Lower leg skin (tissue), 3 donors: ENCODE results near the gene TTC9C.
"Not testable (repeated sequence)": the region's sequence is repeated elsewhere in the genome, so short reads cannot be mapped to it uniquely, and the experiment has no call there.

ENCODE experiments used
- CTCF ChIP-seq, 3 donors: fragments of 450-650 bp; IDR thresholded peaks; one replicate each; pipeline ENCODE4 v1.5.1; 2016; ENCODE audit warnings: antibody characterized with exemption in 3 of 3, mild to moderate bottlenecking in 3 of 3, moderate library complexity in 2 of 3
- POLR2A ChIP-seq, 2 donors: fragments of 450-650 bp; IDR thresholded peaks; one replicate each; pipeline ENCODE4 v1.6.1; 2016 to 2017; ENCODE audit warnings: antibody characterized with exemption in 2 of 2, mild to moderate bottlenecking in 1 of 2, moderate library complexity in 1 of 2

GRCh38 chr11:62730076-62730475 is 1.8 kb downstream of the TTC9C start:
- TF ChIP-seq CTCF, POLR2A (IDR thresholded peaks at IDR 0.05): not testable (repeated sequence)
